H1 (cell line): ENCODE results near the gene ZBTB1. TPM values are rescaled to one million over a fixed set of nuclear protein-coding genes. Genes with fewer than 3 reads are reported as not detected.

Experiments used
- CTCF ChIA-PET: fragments of 300-600 bp; sonication (Branson Sonifier 250); formaldehyde crosslinking; loops from one replicate; lab custom pipeline; 2021; ENCODE audit not compliant: partially characterized antibody; lab: Charles Lee
- POLR2A ChIA-PET: fragments of 300-600 bp; sonication (Branson Sonifier 250); formaldehyde crosslinking; loops from one replicate; lab custom pipeline; 2021; ENCODE audit warnings: inconsistent platforms; ENCODE audit not compliant: partially characterized antibody; lab: Charles Lee
- DNase-seq, 2 experiments: peaks; one replicate each; pipeline versions ENCODE4 v3.0.0 to v3.0.0-alpha.2; 2010 to 2022; ENCODE audit warnings: low spot score in 2 of 2, low read depth in 1 of 2, mixed read lengths in 1 of 2
- FAIRE-seq: peaks from 2 replicates; lab custom pipeline; 2011; peaks lifted over from hg19 to GRCh38; lab: Jason Lieb, UNC
- H2AFZ ChIP-seq: 2 replicates; pipeline ENCODE4 v1.8.1; 2012; ENCODE audit warnings: low read length, inconsistent platforms
- H2AK5ac ChIP-seq: 2 replicates; pipeline ENCODE4 v1.6.1; 2013; ENCODE audit warnings: low read depth, low read length
- H2BK120ac ChIP-seq: replicated peaks from 2 replicates; pipeline ENCODE3; 2013; ENCODE audit warnings: low read depth, low read length, inconsistent platforms
- H2BK12ac ChIP-seq: 2 replicates; pipeline ENCODE4 v1.6.1; 2013; ENCODE audit warnings: low read depth, low read length
- H2BK15ac ChIP-seq: 2 replicates; pipeline ENCODE4 v1.6.1; 2013; ENCODE audit warnings: low read length
- H2BK20ac ChIP-seq: 2 replicates; pipeline ENCODE4 v1.6.1; 2013; ENCODE audit warnings: low read length
- H2BK5ac ChIP-seq: 2 replicates; pipeline ENCODE4 v1.6.1; 2013; ENCODE audit warnings: low read depth, low read length
- H3K14ac ChIP-seq: 2 replicates; pipeline ENCODE4 v1.6.1; 2013; ENCODE audit warnings: inconsistent platforms; ENCODE audit not compliant: insufficient read length
- H3K18ac ChIP-seq: 2 replicates; pipeline ENCODE4 v1.6.1; 2013; ENCODE audit warnings: low read length; ENCODE audit errors: extremely low read depth
- H3K23ac ChIP-seq: 2 replicates; pipeline ENCODE4 v1.6.1; 2013; ENCODE audit warnings: inconsistent platforms; ENCODE audit not compliant: insufficient read length
- H3K23me2 ChIP-seq: 2 replicates; pipeline ENCODE4 v1.6.1; 2013; ENCODE audit warnings: low read depth, low read length
- H3K27ac ChIP-seq: 2 replicates; pipeline ENCODE4 v1.6.1; 2011; ENCODE audit warnings: low read depth, low read length, inconsistent platforms
- H3K27me3 ChIP-seq, 4 experiments: replicated peaks in 1 of 4; 1 replicate in 1 of 4; 2 replicates in 3 of 4; pipeline versions ENCODE4 v1.6.1 to v1.8.1; 2011 to 2013; ENCODE audit warnings: low read length in 3 of 4, mild to moderate bottlenecking in 3 of 4, inconsistent platforms in 2 of 4, mixed read lengths in 2 of 4, moderate library complexity in 1 of 4; ENCODE audit not compliant: control insufficient read depth in 3 of 4, insufficient read depth in 3 of 4; ENCODE audit errors: extremely low read depth in 1 of 4
- H3K36me3 ChIP-seq, 4 experiments: 2 replicates each; pipeline versions ENCODE4 v1.6.1 to v1.8.1; 2011 to 2013; ENCODE audit warnings: mild to moderate bottlenecking in 4 of 4, low read length in 3 of 4, moderate library complexity in 2 of 4, control low read depth in 1 of 4, inconsistent platforms in 1 of 4; ENCODE audit not compliant: insufficient read depth in 4 of 4, control insufficient read depth in 2 of 4
- H3K4ac ChIP-seq: replicated peaks from 2 replicates; pipeline ENCODE3; 2013; ENCODE audit warnings: low read length, low read depth, mixed read lengths, inconsistent platforms; ENCODE audit not compliant: insufficient read length
- H3K4me1 ChIP-seq, 4 experiments: replicated peaks in 1 of 4; 1 replicate in 1 of 4; 2 replicates in 3 of 4; pipeline versions ENCODE4 v1.6.1 to v1.8.1; 2011 to 2013; ENCODE audit warnings: low read length in 3 of 4, inconsistent platforms in 2 of 4, mixed read lengths in 1 of 4; ENCODE audit not compliant: insufficient read depth in 4 of 4, control insufficient read depth in 3 of 4
- H3K4me2 ChIP-seq, 2 experiments: 2 replicates each; pipeline versions ENCODE4 v1.6.1 to v1.8.1; 2011 to 2013; ENCODE audit warnings: low read depth in 2 of 2, low read length in 2 of 2, control low read depth in 1 of 2, inconsistent platforms in 1 of 2, mild to moderate bottlenecking in 1 of 2; ENCODE audit not compliant: insufficient read depth in 1 of 2
- H3K4me3 ChIP-seq, 4 experiments: fragments of 200-600, 300-600 bp in 1 of 4; sonication (generic), shearing (Covaris generic), sonication (Bioruptor Twin) in 1 of 4; 2 replicates each; pipeline versions ENCODE4 v1.5.1 to v1.8.1; 2011 to 2016; ENCODE audit warnings: low read length in 4 of 4, low read depth in 3 of 4, control low read depth in 2 of 4, inconsistent platforms in 2 of 4, mild to moderate bottlenecking in 2 of 4, mixed read lengths in 1 of 4, moderate library complexity in 1 of 4; ENCODE audit not compliant: insufficient read depth in 2 of 4; ENCODE audit errors: extremely low read depth in 1 of 4
- H3K56ac ChIP-seq: replicated peaks from 2 replicates; pipeline ENCODE3; 2013; ENCODE audit warnings: low read depth, mild to moderate bottlenecking, mixed read lengths, low read length, inconsistent platforms; ENCODE audit not compliant: insufficient read length
- H3K79me1 ChIP-seq: 2 replicates; pipeline ENCODE4 v1.6.1; 2013; ENCODE audit warnings: low read depth, low read length, control low read depth
- H3K79me2 ChIP-seq, 2 experiments: 2 replicates each; pipeline versions ENCODE4 v1.6.1 to v1.8.1; 2012 to 2013; ENCODE audit warnings: low read length in 2 of 2, mild to moderate bottlenecking in 2 of 2, inconsistent platforms in 1 of 2; ENCODE audit not compliant: insufficient read depth in 2 of 2, control insufficient read depth in 1 of 2
- H3K9ac ChIP-seq, 4 experiments: replicated peaks in 1 of 4; 1 replicate in 1 of 4; 2 replicates in 3 of 4; pipeline versions ENCODE4 v1.6.1 to v1.8.1; 2011 to 2013; ENCODE audit warnings: low read depth in 3 of 4, low read length in 3 of 4, control low read depth in 2 of 4, mild to moderate bottlenecking in 2 of 4, moderate library complexity in 2 of 4, inconsistent platforms in 1 of 4; ENCODE audit errors: extremely low read depth in 1 of 4
- H3K9me3 ChIP-seq, 2 experiments: 2 replicates each; pipeline versions ENCODE4 v1.6.1 to v1.8.1; 2012 to 2013; ENCODE audit warnings: mild to moderate bottlenecking in 2 of 2, moderate library complexity in 2 of 2, control low read depth in 1 of 2, inconsistent platforms in 1 of 2, low read depth in 1 of 2, low read length in 1 of 2, mixed read lengths in 1 of 2; ENCODE audit not compliant: insufficient read depth in 2 of 2
- H4K20me1 ChIP-seq, 2 experiments: replicated peaks in 1 of 2; 2 replicates each; pipeline versions ENCODE3 to v1.8.1; 2011 to 2013; ENCODE audit warnings: inconsistent platforms in 2 of 2, low read length in 2 of 2, mild to moderate bottlenecking in 1 of 2; ENCODE audit not compliant: insufficient read depth in 2 of 2, control insufficient read depth in 1 of 2
- H4K5ac ChIP-seq: 2 replicates; pipeline ENCODE4 v1.6.1; 2013; ENCODE audit warnings: low read length, low read depth, mixed read lengths, inconsistent platforms; ENCODE audit not compliant: insufficient read length
- H4K8ac ChIP-seq: 2 replicates; pipeline ENCODE4 v1.8.0; 2013; ENCODE audit warnings: mild to moderate bottlenecking, moderate library complexity, low read length, inconsistent platforms; ENCODE audit not compliant: insufficient read depth; ENCODE audit errors: extremely low read depth
- H4K91ac ChIP-seq: replicated peaks from 2 replicates; pipeline ENCODE3; 2013; ENCODE audit warnings: low read length, mixed read lengths, inconsistent platforms; ENCODE audit not compliant: insufficient read length
- ASH2L ChIP-seq: fragments of 200-600, 300-600 bp; sonication (generic); IDR thresholded peaks from one replicate; pipeline ENCODE4 v1.7.1; 2017; ENCODE audit warnings: low read length
- CHD2 ChIP-seq: IDR thresholded peaks from 2 replicates; pipeline ENCODE4 v1.6.1; 2012; ENCODE audit warnings: low read length, improper control_type of control experiment
- GTF2F1 ChIP-seq: IDR thresholded peaks from 2 replicates; pipeline ENCODE4 v1.6.1; 2012; ENCODE audit warnings: low read depth, low read length, improper control_type of control experiment, borderline replicate concordance
- NRF1 ChIP-seq: IDR thresholded peaks from 2 replicates; pipeline ENCODE4 v1.6.1; 2011; ENCODE audit warnings: mild to moderate bottlenecking, low read depth, low read length, improper control_type of control experiment
- PHF8 ChIP-seq: fragments of 200-600 bp; sonication (generic); conservative IDR thresholded peaks from 2 replicates; pipeline ENCODE4 v1.7.1; 2012; ENCODE audit warnings: low read depth, mild to moderate bottlenecking, inconsistent platforms, low read length, moderate library complexity
- POU5F1 ChIP-seq: IDR thresholded peaks from 2 replicates; pipeline ENCODE4 v1.6.1; 2011; ENCODE audit warnings: low read depth, mild to moderate bottlenecking, low read length, moderate library complexity
- RXRA ChIP-seq: IDR thresholded peaks from 2 replicates; pipeline ENCODE4 v1.6.1; 2011; ENCODE audit warnings: low read depth, mild to moderate bottlenecking, low read length, moderate library complexity; ENCODE audit not compliant: insufficient read depth
- SIX5 ChIP-seq: IDR thresholded peaks from 2 replicates; pipeline ENCODE4 v1.6.1; 2011; ENCODE audit warnings: mild to moderate bottlenecking, low read depth, low read length
- TAF1 ChIP-seq: IDR thresholded peaks from 2 replicates; pipeline ENCODE4 v1.6.1; 2011; ENCODE audit warnings: mild to moderate bottlenecking, low read depth, low read length
- TCF12 ChIP-seq: IDR thresholded peaks from 2 replicates; pipeline ENCODE4 v1.6.1; 2011; ENCODE audit warnings: low read depth, mild to moderate bottlenecking, low read length
- ZNF274 ChIP-seq: IDR thresholded peaks from 2 replicates; pipeline ENCODE4 v1.7.0; 2012; ENCODE audit warnings: low read length, borderline replicate concordance; ENCODE audit errors: extremely low read depth
- WGBS, 2 experiments: shearing (Covaris generic) in 1 of 2; methylation state at CpG; one replicate each; pipeline versions ENCODE4 v1.1.6 to v1.1.7; 2013 to 2015; ENCODE audit warnings: low lambda C conversion rate in 2 of 2, mixed read lengths in 2 of 2, inconsistent platforms in 1 of 2, low coverage in 1 of 2, missing lambda C conversion rate in 1 of 2; ENCODE audit not compliant: insufficient replicate concordance in 2 of 2, insufficient coverage in 1 of 2, insufficient read length in 1 of 2; ENCODE audit errors: extremely low coverage in 1 of 2, missing lambda C conversion rate in 1 of 2; 5-methylcytosine and 5-hydroxymethylcytosine counted together
- polyA plus RNA-seq, 7 experiments: library from polyadenylated mRNA; depleted of rRNA in 3 of 7; stranded (reverse) in 5 of 7; unstranded in 2 of 7; fragments of >200 nt in 5 of 7; fragments of 200-250 nt in 2 of 7; gene quantifications; 1 replicate in 5 of 7; 2 replicates in 1 of 7; 4 replicates in 1 of 7; pipeline versions ENCODE4 v1.2.1 to v1.2.3, GENCODE V29; 2011 to 2013; ENCODE audit warnings: missing spikeins in 2 of 7, mixed read lengths in 2 of 7
- total RNA-seq: library from RNA; stranded (reverse); fragmentation: NEBNext Ultra II Directional; extraction: Animal tissue kit (Norgen Biotek cat#: 25700); gene quantifications from 2 replicates; pipeline ENCODE4 v1.2.1, GENCODE V29; 2021

Gene ZBTB1
- total and polyA plus RNA-seq, 2 of the 8 experiments (the other 6 are each of a cell fraction or from before 2014, with no cell fraction given): 13.6 to 27.5 TPM

GRCh38 chr14:64474698-64475097, 29.9 kb upstream of the ZBTB1 start:
- no peak overlapping the region for H3K14ac ChIP-seq
- no peak overlapping the region for H4K8ac ChIP-seq
- TF ChIP-seq NRF1 (no peak), SIX5 (no peak), ASH2L (no peak), CHD2 (no peak), POU5F1 (no peak), RXRA (no peak), GTF2F1 (no peak), TAF1 (no peak), TCF12 (no peak), ZNF274 (no peak), PHF8 (no peak)
- no peak overlapping the region for H2BK15ac ChIP-seq
- no peak overlapping the region for H2BK20ac ChIP-seq
- H3K27me3 ChIP-seq: no peaks in the 10 kb centered on the region
- no peak overlapping the region for H3K4ac ChIP-seq
- H3K4me2 ChIP-seq: no peak overlapping the region
- no peak overlapping the region for H3K4me3 ChIP-seq
- no peak overlapping the region for H2AK5ac ChIP-seq
- no peak overlapping the region for H4K91ac ChIP-seq
- 82% methylated on average over 4 of the region's 4 CpGs; no CpG with 5 or more reads in 1 of the 2 experiments for WGBS, 2 experiments
- H3K9ac ChIP-seq: no peak overlapping the region
- no peaks in the 10 kb centered on the region for H3K4me1 ChIP-seq
- H3K9me3 ChIP-seq: no peaks in the 10 kb centered on the region
- no peaks in the 10 kb centered on the region for H3K36me3 ChIP-seq
- H3K23ac ChIP-seq: no peak overlapping the region
- H3K18ac ChIP-seq: no peak overlapping the region
- H3K56ac ChIP-seq: no peak overlapping the region
- no peak overlapping the region for H4K5ac ChIP-seq
- H2BK12ac ChIP-seq: no peak overlapping the region
- CTCF ChIA-PET: interaction anchor here (0.6 to 1.5 kb wide), 2 partner anchors 9 to 47 kb away, joined by 3 to 4 read pairs; no protein-coding TSS in a partner anchor
- H4K20me1 ChIP-seq: peaks cover 2 to 3% of the 10 kb centered on the region in 2 experiments
- H3K27ac ChIP-seq: no peak overlapping the region
- H3K79me1 ChIP-seq: no peaks in the 10 kb centered on the region
- POLR2A ChIA-PET: interaction anchor here (0.9 to 1.1 kb wide), 2 partner anchors 17 to 66 kb away, joined by 3 read pairs; partner anchors contain the start of gene HSPA2
- no peak overlapping the region for H2BK120ac ChIP-seq
- H2BK5ac ChIP-seq: no peak overlapping the region
- no peak for DNase-seq
- H3K23me2 ChIP-seq: no peaks in the 10 kb centered on the region
- FAIRE-seq: no peak
- H3K79me2 ChIP-seq: no peaks in the 10 kb centered on the region
- no peak overlapping the region for H2AFZ ChIP-seq
